GM21723 (cell line): ENCODE measurements around the gene ADD3.

Source experiments
- ATAC-seq: cut with Tn5 transposase; IDR thresholded peaks from one replicate; pipeline ENCODE4 v1.9.1; 2021; ENCODE audit warnings: mild to moderate bottlenecking, moderate library complexity; ENCODE audit not compliant: unreplicated experiment

Gene ADD3

GRCh38 chr10:110171032-110171431, 163.2 kb downstream of the ADD3 start:
- ATAC-seq, result no peak

DNA sequence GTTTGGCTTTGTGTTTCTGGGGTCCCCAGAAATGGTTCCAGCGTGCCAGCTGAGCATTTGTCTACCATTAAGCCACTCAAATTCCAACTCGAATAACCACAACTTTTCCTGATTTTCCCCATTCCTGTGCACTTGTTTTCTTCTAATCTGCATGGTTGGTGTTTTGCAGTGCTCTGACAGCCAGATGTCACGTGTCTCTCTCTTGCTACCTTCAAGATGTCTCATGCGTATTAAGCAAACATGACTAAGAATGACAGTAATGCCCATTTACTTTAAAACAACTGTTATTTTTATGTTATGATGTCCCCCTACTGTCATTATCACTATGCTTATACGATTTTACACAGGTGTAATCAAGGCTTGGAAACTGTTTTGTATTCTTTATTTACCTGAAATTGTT, 164.4 kb downstream of the ADD3 start:
- no peak for ATAC-seq

- ATAC-seq, result no peak
Observed at GRCh38 chr10:110174201-110174600, 166.4 kb downstream of the ADD3 start.

DNA sequence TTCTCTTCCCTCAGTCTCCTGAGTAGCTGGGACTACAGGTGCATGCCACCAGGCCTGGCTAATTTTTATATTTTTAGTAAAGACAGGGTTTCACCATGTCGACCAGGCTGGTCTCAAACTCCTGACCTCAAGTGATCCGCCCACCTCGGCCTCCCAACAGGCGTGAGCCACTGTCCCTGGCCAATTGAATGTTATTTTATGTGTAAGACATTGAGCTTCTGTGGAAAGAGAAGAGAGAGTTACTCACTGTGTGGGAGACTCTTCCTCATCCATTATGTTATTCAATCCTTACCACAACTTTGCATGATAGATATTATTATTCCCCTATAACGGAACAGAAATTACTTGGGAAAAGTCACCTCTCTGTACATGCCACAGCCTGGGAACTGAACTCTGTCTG, 167.0 kb downstream of the ADD3 start:
- no peak for ATAC-seq

DNA sequence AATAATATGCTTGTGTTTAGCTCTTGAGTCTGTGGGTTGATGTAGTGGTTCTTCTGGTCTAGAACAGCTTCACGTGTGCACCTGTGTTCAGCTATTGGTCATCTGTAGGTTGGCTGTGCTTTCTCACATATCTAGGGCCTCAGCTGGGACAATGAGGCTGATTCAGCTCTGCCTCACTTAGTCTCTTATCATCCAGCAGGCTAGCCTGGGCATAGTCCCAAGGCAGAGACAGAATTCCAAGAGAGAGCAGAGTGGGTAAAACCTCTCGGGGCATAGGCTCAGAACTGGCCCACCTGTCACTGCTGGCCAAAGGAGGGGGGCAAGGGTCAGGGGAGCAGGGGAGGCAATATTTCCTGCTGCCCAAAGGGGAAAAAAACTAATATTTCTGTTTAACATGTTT, 167.6 kb downstream of the ADD3 start:
- ATAC-seq, result no peak

- ATAC-seq, result no peak
Observed at GRCh38 chr10:110176141-110177030, 168.6 kb downstream of the ADD3 start.

- ATAC-seq, result no peak
Observed at GRCh38 chr10:110179220-110179619, 171.4 kb downstream of the ADD3 start.

- ATAC-seq, result no peak
Observed at GRCh38 chr10:110181451-110181850, 173.7 kb downstream of the ADD3 start.

GRCh38 chr10:110181911-110182310, 174.1 kb downstream of the ADD3 start:
- no peak for ATAC-seq

DNA sequence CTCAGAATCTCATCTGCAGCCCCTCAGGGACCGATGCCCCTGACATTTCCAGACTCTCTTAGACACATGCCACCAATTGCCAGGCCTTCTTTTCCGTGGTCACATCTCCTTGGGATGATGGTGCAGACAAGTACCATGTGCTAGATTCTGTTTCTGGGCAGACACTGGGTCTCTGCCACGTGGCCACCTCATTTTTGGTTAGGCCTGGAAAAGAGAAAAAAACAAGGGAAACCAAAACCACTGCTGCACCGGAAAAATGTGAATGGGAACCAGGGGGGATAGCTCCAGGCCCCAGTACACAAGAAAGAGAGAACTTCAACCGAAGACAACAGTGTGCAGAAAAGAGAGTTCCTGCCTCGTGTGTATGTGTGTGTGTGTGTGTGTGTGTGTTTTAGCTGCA, 176.6 kb downstream of the ADD3 start:
- no peak for ATAC-seq
